SK-N-SH (cell line): ENCODE data around the gene BCR. TPM values are rescaled to one million over a fixed set of nuclear protein-coding genes. Genes with fewer than 3 reads are reported as not detected.

Source experiments
- CTCF ChIA-PET: fragments of 300-600, 350-600 bp; formaldehyde crosslinking; extraction: SDS; loops from one replicate; lab custom pipeline; 2021; lab: Yijun Ruan, JAX
- POLR2A ChIA-PET: fragments of 350-600 bp; sonication (Branson Sonifier 250); formaldehyde crosslinking; extraction: SDS; loops from one replicate; lab custom pipeline; 2020; ENCODE audit warnings: antibody characterized with exemption, inconsistent platforms; lab: Yijun Ruan, JAX
- DNase-seq: peaks from one replicate; pipeline ENCODE4 v3.0.0; 2012
- H2AFZ ChIP-seq: fragments of 200-600 bp; sonication (generic); 2 replicates; pipeline ENCODE4 v1.8.1; 2016; ENCODE audit warnings: antibody characterized with exemption, mild to moderate bottlenecking, low read depth
- H3F3A ChIP-seq: fragments of 200-600 bp; sonication (generic); replicated peaks from 2 replicates; pipeline ENCODE3; 2016; ENCODE audit warnings: antibody characterized with exemption, mild to moderate bottlenecking; ENCODE audit not compliant: insufficient read depth
- H3K27ac ChIP-seq, 2 experiments: fragments of 200-500 bp in 1 of 2; fragments of 200-600 bp in 1 of 2; sonication (Bioruptor generic) in 1 of 2; sonication (generic), shearing (Covaris generic) in 1 of 2; 2 replicates each; pipeline versions ENCODE4 v1.5.1 to v1.6.1; 2014 to 2016; ENCODE audit warnings: low read depth in 2 of 2, inconsistent platforms in 1 of 2, low read length in 1 of 2, mild to moderate bottlenecking in 1 of 2, mixed read lengths in 1 of 2
- H3K27me3 ChIP-seq: fragments of 200-600 bp; sonication (generic), shearing (Covaris generic); 2 replicates; pipeline ENCODE4 v1.6.1; 2016; ENCODE audit warnings: mixed run types; ENCODE audit not compliant: insufficient read depth
- H3K36me3 ChIP-seq, 2 experiments: fragments of 200-500 bp in 1 of 2; fragments of 200-600 bp in 1 of 2; sonication (Bioruptor generic) in 1 of 2; sonication (generic) in 1 of 2; replicated peaks in 1 of 2; 2 replicates each; pipeline versions ENCODE3 to v1.5.1; 2014 to 2016; ENCODE audit warnings: low read length in 1 of 2, mild to moderate bottlenecking in 1 of 2; ENCODE audit not compliant: insufficient read depth in 2 of 2, control insufficient read depth in 1 of 2
- H3K4me1 ChIP-seq, 2 experiments: fragments of 200-500 bp in 1 of 2; fragments of 200-600 bp in 1 of 2; sonication (Bioruptor generic) in 1 of 2; sonication (generic), shearing (Covaris generic) in 1 of 2; 2 replicates each; pipeline versions ENCODE4 v1.5.1 to v1.6.1; 2014 to 2016; ENCODE audit warnings: low read depth in 1 of 2, low read length in 1 of 2, mixed run types in 1 of 2; ENCODE audit not compliant: insufficient read depth in 2 of 2, control insufficient read depth in 1 of 2
- H3K4me2 ChIP-seq: fragments of 200-600 bp; sonication (generic), shearing (Covaris generic); 2 replicates; pipeline ENCODE4 v1.6.1; 2017; ENCODE audit warnings: mixed run types
- H3K4me3 ChIP-seq, 2 experiments: fragments of 200-500 bp in 1 of 2; fragments of 200-600 bp in 1 of 2; sonication (Bioruptor generic) in 1 of 2; sonication (generic), shearing (Covaris generic) in 1 of 2; 2 replicates each; pipeline versions ENCODE4 v1.5.1 to v1.8.1; 2014 to 2016; ENCODE audit warnings: low read depth in 2 of 2, inconsistent platforms in 1 of 2, low read length in 1 of 2, mild to moderate bottlenecking in 1 of 2, mixed read lengths in 1 of 2, moderate library complexity in 1 of 2
- H3K79me2 ChIP-seq: fragments of 200-600 bp; sonication (generic); 2 replicates; pipeline ENCODE4 v1.8.1; 2017; ENCODE audit warnings: mild to moderate bottlenecking; ENCODE audit not compliant: insufficient read depth
- H3K9ac ChIP-seq: fragments of 200-600 bp; sonication (generic); 2 replicates; pipeline ENCODE4 v1.6.1; 2017; ENCODE audit warnings: mixed run types
- H3K9me2 ChIP-seq: fragments of 200-600 bp; sonication (generic); 2 replicates; pipeline ENCODE4 v1.6.1; 2017; ENCODE audit warnings: mixed run types
- H3K9me3 ChIP-seq: fragments of 200-600 bp; sonication (generic); 2 replicates; pipeline ENCODE4 v1.6.1; 2017; ENCODE audit warnings: mixed run types, mild to moderate bottlenecking, moderate library complexity
- H4K20me1 ChIP-seq: fragments of 200-600 bp; sonication (generic); 2 replicates; pipeline ENCODE4 v1.6.1; 2017; ENCODE audit warnings: mild to moderate bottlenecking, mixed run types; ENCODE audit not compliant: insufficient read depth
- ELF1 ChIP-seq: IDR thresholded peaks from 2 replicates; pipeline ENCODE4 v1.4.0; 2012
- FOXJ3 ChIP-seq: sonication (generic); formaldehyde crosslinking; IDR thresholded peaks from 2 replicates; pipeline ENCODE4 v1.5.1; 2020; ENCODE audit warnings: mild to moderate bottlenecking, missing genetic modification reagents
- MXI1 ChIP-seq: IDR thresholded peaks from 2 replicates; pipeline ENCODE4 v1.6.1; 2012; ENCODE audit warnings: mild to moderate bottlenecking, low read depth, low read length, improper control_type of control experiment
- NFIC ChIP-seq: IDR thresholded peaks from 2 replicates; pipeline ENCODE4 v1.4.0; 2012; ENCODE audit warnings: borderline replicate concordance
- NRF1 ChIP-seq: IDR thresholded peaks from 2 replicates; pipeline ENCODE4 v1.6.1; 2012; ENCODE audit warnings: low read depth, mild to moderate bottlenecking, low read length
- RFX5 ChIP-seq: IDR thresholded peaks from 2 replicates; pipeline ENCODE4 v1.6.1; 2012; ENCODE audit warnings: mild to moderate bottlenecking, improper control_type of control experiment, low read length
- RXRA ChIP-seq: IDR thresholded peaks from 2 replicates; pipeline ENCODE4 v1.4.0; 2012; ENCODE audit warnings: low read depth, mild to moderate bottlenecking, borderline replicate concordance
- SMC3 ChIP-seq: IDR thresholded peaks from 2 replicates; pipeline ENCODE4 v1.6.1; 2012; ENCODE audit warnings: low read depth, low read length, improper control_type of control experiment
- TAF1 ChIP-seq: IDR thresholded peaks from 2 replicates; pipeline ENCODE4 v1.6.1; 2012; ENCODE audit warnings: low read depth, mild to moderate bottlenecking, low read length, moderate library complexity, borderline replicate concordance
- TCF12 ChIP-seq: IDR thresholded peaks from 2 replicates; pipeline ENCODE4 v1.4.0; 2012
- TEAD4 ChIP-seq: IDR thresholded peaks from 2 replicates; pipeline ENCODE4 v1.4.0; 2012; ENCODE audit warnings: mild to moderate bottlenecking, borderline replicate concordance; ENCODE audit not compliant: insufficient read depth
- WGBS: methylation state at CpG from one replicate; pipeline ENCODE4 v1.1.6; 2017; ENCODE audit warnings: low lambda C conversion rate; 5-methylcytosine and 5-hydroxymethylcytosine counted together
- polyA plus RNA-seq, 3 experiments: library from polyadenylated mRNA; depleted of rRNA; stranded (reverse); fragments of >200 nt; gene quantifications; 2 replicates each; pipeline ENCODE4 v1.2.3, GENCODE V29; 2012
- TF ChIP-seq, protein P1 (sequence below): fragments of 150-350 bp; IDR thresholded peaks from 2 replicates; pipeline ENCODE4 v1.6.1; 2016; ENCODE audit warnings: mild to moderate bottlenecking, low read depth, low read length
- TF ChIP-seq, protein P2 (sequence below): IDR thresholded peaks from 2 replicates; pipeline ENCODE4 v1.6.1; 2012; ENCODE audit warnings: mild to moderate bottlenecking, low read depth, low read length, moderate library complexity
- TF ChIP-seq, protein P3 (sequence below): IDR thresholded peaks from 2 replicates; pipeline ENCODE4 v1.4.0; 2012; ENCODE audit warnings: low read depth
- TF ChIP-seq, protein P4 (sequence below): fragments of 150-350 bp; IDR thresholded peaks from 2 replicates; pipeline ENCODE4 v1.6.1; 2017; ENCODE audit warnings: antibody characterized with exemption, low read length, low read depth, borderline replicate concordance
- TF ChIP-seq, protein P5 (sequence below): fragments of 200-600 bp; sonication (generic); IDR thresholded peaks from 2 replicates; pipeline ENCODE4 v1.6.1; 2017; ENCODE audit warnings: antibody characterized with exemption, mild to moderate bottlenecking, moderate library complexity

Gene BCR
- polyA plus RNA-seq, 1 of the 3 experiments (the other 2 are of a cell fraction) = 50.9 TPM

DNA sequence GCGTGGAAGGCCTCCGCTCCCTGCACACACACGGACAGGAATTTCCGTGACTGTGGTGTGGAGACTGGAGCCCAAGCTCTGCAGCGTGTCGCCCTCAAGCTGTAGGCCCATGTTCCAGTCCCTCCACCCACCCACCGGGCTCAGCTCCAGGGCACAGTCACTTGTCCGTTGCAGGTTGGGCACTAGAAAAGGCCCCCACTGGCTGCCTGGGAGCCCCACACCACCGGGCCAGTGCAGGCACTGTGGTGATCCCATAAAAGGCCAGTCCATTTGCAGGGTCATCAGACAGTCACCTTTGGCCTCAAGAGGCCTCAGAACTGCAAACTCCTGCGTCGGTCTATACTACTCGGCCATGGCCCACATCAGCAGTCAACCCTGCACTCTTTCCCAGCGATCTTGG lies 18.7 kb upstream of the BCR start (continued):
- TF ChIP-seq, protein P1, sequence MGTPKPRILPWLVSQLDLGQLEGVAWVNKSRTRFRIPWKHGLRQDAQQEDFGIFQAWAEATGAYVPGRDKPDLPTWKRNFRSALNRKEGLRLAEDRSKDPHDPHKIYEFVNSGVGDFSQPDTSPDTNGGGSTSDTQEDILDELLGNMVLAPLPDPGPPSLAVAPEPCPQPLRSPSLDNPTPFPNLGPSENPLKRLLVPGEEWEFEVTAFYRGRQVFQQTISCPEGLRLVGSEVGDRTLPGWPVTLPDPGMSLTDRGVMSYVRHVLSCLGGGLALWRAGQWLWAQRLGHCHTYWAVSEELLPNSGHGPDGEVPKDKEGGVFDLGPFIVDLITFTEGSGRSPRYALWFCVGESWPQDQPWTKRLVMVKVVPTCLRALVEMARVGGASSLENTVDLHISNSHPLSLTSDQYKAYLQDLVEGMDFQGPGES = no peak
- TF ChIP-seq TCF12 = no peak

DNA sequence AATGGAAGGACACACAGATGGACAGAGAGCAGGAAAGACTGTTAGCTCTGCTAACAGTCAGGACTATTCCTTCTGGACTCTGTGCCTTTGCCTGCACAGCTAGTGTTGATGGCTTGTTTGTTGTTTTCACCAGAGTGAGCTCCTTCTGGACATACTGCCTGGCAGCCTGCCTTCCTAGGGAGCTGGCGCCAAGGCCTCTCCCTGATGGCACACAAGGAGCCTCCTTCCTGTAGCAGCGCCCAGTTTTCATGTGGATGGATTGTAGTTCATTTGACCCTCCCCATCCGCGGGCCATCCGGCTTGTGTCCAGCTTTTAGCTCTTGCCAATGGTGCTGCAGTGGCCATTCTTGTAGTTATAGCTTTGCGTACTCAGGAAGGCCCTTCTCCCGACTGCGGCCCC lies 16.6 kb upstream of the BCR start:
- H4K20me1 ChIP-seq = no peaks in the 10 kb centered on the region
- no peak overlapping the region for H3K4me2 ChIP-seq
- 97% methylated on average over 8 of the region's 8 CpGs for WGBS
- DNase-seq = no peak
- CTCF ChIA-PET = interaction anchor here (0.8 to 2.6 kb wide), 5 partner anchors 11 to 204 kb away, joined by 3 to 12 read pairs (median 4); no protein-coding TSS in a partner anchor
- no peak overlapping the region for H3K4me3 ChIP-seq
- H3K4me1 ChIP-seq = peaks cover 0 to 12% of the 10 kb centered on the region in 2 experiments; a peak in 1 of 4 replicates
- H3K79me2 ChIP-seq = no peaks in the 10 kb centered on the region
- TF ChIP-seq ELF1 (no peak), TCF12 (no peak), MXI1 (no peak), SMC3 (no peak), FOXJ3 (CRISPR knock-in tag) (no peak), RXRA (no peak), NFIC (no peak), NRF1 (no peak), RFX5 (no peak), TAF1 (no peak), TEAD4 (no peak)
- TF ChIP-seq, protein P2, sequence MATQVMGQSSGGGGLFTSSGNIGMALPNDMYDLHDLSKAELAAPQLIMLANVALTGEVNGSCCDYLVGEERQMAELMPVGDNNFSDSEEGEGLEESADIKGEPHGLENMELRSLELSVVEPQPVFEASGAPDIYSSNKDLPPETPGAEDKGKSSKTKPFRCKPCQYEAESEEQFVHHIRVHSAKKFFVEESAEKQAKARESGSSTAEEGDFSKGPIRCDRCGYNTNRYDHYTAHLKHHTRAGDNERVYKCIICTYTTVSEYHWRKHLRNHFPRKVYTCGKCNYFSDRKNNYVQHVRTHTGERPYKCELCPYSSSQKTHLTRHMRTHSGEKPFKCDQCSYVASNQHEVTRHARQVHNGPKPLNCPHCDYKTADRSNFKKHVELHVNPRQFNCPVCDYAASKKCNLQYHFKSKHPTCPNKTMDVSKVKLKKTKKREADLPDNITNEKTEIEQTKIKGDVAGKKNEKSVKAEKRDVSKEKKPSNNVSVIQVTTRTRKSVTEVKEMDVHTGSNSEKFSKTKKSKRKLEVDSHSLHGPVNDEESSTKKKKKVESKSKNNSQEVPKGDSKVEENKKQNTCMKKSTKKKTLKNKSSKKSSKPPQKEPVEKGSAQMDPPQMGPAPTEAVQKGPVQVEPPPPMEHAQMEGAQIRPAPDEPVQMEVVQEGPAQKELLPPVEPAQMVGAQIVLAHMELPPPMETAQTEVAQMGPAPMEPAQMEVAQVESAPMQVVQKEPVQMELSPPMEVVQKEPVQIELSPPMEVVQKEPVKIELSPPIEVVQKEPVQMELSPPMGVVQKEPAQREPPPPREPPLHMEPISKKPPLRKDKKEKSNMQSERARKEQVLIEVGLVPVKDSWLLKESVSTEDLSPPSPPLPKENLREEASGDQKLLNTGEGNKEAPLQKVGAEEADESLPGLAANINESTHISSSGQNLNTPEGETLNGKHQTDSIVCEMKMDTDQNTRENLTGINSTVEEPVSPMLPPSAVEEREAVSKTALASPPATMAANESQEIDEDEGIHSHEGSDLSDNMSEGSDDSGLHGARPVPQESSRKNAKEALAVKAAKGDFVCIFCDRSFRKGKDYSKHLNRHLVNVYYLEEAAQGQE = no peak
- TF ChIP-seq, protein P3, sequence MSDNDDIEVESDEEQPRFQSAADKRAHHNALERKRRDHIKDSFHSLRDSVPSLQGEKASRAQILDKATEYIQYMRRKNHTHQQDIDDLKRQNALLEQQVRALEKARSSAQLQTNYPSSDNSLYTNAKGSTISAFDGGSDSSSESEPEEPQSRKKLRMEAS = no peak
- TF ChIP-seq, protein P4, sequence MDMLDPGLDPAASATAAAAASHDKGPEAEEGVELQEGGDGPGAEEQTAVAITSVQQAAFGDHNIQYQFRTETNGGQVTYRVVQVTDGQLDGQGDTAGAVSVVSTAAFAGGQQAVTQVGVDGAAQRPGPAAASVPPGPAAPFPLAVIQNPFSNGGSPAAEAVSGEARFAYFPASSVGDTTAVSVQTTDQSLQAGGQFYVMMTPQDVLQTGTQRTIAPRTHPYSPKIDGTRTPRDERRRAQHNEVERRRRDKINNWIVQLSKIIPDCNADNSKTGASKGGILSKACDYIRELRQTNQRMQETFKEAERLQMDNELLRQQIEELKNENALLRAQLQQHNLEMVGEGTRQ = no peak
- TF ChIP-seq, protein P5, sequence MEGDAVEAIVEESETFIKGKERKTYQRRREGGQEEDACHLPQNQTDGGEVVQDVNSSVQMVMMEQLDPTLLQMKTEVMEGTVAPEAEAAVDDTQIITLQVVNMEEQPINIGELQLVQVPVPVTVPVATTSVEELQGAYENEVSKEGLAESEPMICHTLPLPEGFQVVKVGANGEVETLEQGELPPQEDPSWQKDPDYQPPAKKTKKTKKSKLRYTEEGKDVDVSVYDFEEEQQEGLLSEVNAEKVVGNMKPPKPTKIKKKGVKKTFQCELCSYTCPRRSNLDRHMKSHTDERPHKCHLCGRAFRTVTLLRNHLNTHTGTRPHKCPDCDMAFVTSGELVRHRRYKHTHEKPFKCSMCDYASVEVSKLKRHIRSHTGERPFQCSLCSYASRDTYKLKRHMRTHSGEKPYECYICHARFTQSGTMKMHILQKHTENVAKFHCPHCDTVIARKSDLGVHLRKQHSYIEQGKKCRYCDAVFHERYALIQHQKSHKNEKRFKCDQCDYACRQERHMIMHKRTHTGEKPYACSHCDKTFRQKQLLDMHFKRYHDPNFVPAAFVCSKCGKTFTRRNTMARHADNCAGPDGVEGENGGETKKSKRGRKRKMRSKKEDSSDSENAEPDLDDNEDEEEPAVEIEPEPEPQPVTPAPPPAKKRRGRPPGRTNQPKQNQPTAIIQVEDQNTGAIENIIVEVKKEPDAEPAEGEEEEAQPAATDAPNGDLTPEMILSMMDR = no peak
- H3K9me2 ChIP-seq = no peaks in the 10 kb centered on the region
- no peaks in the 10 kb centered on the region for H3F3A ChIP-seq
- POLR2A ChIA-PET = no interaction called here
- H3K9ac ChIP-seq = no peak overlapping the region
- no peaks in the 10 kb centered on the region for H3K36me3 ChIP-seq
- H2AFZ ChIP-seq = no peak overlapping the region
- H3K27me3 ChIP-seq = no peaks in the 10 kb centered on the region
- H3K27ac ChIP-seq = no peak overlapping the region
- H3K9me3 ChIP-seq = no peaks in the 10 kb centered on the region
